C4-2B (cell line): ENCODE measurements around the gene DOCK10.

Experiments used
- ZFX ChIP-seq: fragments of 450-650 bp; IDR thresholded peaks from 2 replicates; pipeline ENCODE4 v1.6.1; 2017
- TF ChIP-seq, protein P1 (sequence below): fragments of 450-650 bp; conservative IDR thresholded peaks from 2 replicates; pipeline ENCODE4 v1.5.1; 2017; ENCODE audit warnings: mild to moderate bottlenecking

DNA sequence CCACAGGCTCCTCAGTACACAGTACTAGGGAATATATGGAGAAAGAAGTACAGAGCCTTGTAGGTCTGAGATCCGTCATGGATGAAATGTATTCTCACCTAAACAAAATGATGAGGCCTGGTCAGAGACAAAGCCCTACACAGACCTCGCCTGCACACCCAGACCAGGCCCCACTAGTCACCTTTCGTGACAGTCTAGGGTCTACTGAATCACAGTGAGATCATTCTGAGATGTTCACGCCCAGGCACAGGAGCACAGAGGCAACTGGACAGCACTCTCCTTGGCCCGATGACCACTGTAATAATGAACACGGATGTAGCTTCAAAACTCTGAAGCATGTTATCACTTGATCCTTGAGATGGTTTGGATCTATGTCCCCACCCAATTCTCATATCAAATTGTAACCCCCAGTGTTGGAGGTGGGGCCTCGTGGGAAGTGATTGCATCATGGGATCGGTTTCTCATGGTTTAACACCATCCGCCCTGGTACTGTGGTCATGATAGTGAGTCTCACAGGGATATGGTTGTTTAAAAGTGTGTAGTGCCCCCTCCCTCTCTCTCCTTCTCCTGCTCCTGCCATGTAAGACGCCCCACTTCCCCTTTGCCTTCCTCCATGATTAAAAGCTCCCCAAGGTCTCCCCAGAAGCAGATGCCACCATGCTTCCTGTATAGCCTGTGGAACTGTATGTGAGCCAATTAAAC, 15.1 kb downstream of the DOCK10 start:
- TF ChIP-seq, protein P1, sequence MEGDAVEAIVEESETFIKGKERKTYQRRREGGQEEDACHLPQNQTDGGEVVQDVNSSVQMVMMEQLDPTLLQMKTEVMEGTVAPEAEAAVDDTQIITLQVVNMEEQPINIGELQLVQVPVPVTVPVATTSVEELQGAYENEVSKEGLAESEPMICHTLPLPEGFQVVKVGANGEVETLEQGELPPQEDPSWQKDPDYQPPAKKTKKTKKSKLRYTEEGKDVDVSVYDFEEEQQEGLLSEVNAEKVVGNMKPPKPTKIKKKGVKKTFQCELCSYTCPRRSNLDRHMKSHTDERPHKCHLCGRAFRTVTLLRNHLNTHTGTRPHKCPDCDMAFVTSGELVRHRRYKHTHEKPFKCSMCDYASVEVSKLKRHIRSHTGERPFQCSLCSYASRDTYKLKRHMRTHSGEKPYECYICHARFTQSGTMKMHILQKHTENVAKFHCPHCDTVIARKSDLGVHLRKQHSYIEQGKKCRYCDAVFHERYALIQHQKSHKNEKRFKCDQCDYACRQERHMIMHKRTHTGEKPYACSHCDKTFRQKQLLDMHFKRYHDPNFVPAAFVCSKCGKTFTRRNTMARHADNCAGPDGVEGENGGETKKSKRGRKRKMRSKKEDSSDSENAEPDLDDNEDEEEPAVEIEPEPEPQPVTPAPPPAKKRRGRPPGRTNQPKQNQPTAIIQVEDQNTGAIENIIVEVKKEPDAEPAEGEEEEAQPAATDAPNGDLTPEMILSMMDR, result no peak
- TF ChIP-seq ZFX, result no peak
